HL-60 (cell line): Measurements from ENCODE around the gene CSTF1.

ENCODE experiments used
- POLR2AphosphoS5 ChIP-seq: IDR thresholded peaks from 2 replicates; pipeline ENCODE4 v1.6.1; 2012; ENCODE audit warnings: low read depth
- TF ChIP-seq, protein P1 (sequence below): IDR thresholded peaks from one replicate; pipeline ENCODE4 v1.5.1; 2011; ENCODE audit warnings: low read length, control low read depth, inconsistent platforms; ENCODE audit not compliant: insufficient read depth

DNA sequence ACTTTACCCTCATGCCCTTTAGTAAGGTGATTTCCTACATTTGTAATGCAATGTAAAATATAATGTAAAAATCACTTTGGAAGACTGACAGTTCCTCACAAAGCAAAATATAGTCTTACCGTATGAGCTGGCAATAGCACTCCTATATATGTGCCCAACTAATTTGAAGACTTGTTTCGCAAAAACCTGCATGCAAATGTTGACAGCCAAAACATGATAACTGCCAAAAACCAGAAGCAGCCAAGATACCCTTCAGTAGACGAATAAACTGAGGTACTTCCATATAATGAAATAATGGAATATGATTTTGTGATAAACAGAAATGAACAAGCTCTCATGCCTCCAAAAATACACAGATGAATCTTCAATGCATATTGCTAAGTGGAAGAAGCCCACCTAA is 14.1 kb upstream of the CSTF1 start:
- TF ChIP-seq POLR2AphosphoS5, result no peak
- TF ChIP-seq, protein P1, sequence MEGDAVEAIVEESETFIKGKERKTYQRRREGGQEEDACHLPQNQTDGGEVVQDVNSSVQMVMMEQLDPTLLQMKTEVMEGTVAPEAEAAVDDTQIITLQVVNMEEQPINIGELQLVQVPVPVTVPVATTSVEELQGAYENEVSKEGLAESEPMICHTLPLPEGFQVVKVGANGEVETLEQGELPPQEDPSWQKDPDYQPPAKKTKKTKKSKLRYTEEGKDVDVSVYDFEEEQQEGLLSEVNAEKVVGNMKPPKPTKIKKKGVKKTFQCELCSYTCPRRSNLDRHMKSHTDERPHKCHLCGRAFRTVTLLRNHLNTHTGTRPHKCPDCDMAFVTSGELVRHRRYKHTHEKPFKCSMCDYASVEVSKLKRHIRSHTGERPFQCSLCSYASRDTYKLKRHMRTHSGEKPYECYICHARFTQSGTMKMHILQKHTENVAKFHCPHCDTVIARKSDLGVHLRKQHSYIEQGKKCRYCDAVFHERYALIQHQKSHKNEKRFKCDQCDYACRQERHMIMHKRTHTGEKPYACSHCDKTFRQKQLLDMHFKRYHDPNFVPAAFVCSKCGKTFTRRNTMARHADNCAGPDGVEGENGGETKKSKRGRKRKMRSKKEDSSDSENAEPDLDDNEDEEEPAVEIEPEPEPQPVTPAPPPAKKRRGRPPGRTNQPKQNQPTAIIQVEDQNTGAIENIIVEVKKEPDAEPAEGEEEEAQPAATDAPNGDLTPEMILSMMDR, result no peak
